ENCODE data around the gene RBM12. TPM values are rescaled to one million over a fixed set of nuclear protein-coding genes. Genes with fewer than 3 reads are reported as not detected.

The RBM12 gene
- total and polyA plus RNA-seq, 2 of the 8 experiments (the other 6 are each of a cell fraction or from before 2014, with no cell fraction given): 187 to 214 TPM

- H2AK5ac ChIP-seq (ENCODE audit: low read depth, low read length): peak overlapping the region; percentile 92; the same call in 1 of the 2 replicates
- no peaks in the 10 kb centered on the region for H3K79me1 ChIP-seq (ENCODE audit: low read depth, low read length)
- no peak overlapping the region for H2BK20ac ChIP-seq (ENCODE audit: low read length)
- peak overlapping the region; percentile 90 to 93 for H3K4me2 ChIP-seq (ENCODE audit: insufficient read depth in 1 of 2, low read depth in 2 of 2, low read length in 2 of 2)
- H3K27me3 ChIP-seq (replicated peaks in 1 of 4; ENCODE audit: control insufficient read depth in 3 of 4, extremely low read depth in 1 of 4, insufficient read depth in 3 of 4, low read length in 3 of 4): no peaks in the 10 kb centered on the region
- H2BK15ac ChIP-seq (ENCODE audit: low read length): no peak overlapping the region
- no peaks in the 10 kb centered on the region; a peak in 1 of 8 replicates for H3K36me3 ChIP-seq (ENCODE audit: control insufficient read depth in 2 of 4, insufficient read depth in 4 of 4, low read length in 3 of 4)
- peak overlapping the region; percentile 94 to 100 (median 99) for H3K9ac ChIP-seq (replicated peaks in 1 of 4; ENCODE audit: extremely low read depth in 1 of 4, low read depth in 3 of 4, low read length in 3 of 4)
- peak overlapping the region; percentile 88 for H4K5ac ChIP-seq (ENCODE audit: insufficient read length, low read depth, low read length)
- peaks cover 9% of the 10 kb centered on the region for H3K23me2 ChIP-seq (ENCODE audit: low read depth, low read length)
- H3K23ac ChIP-seq (ENCODE audit: insufficient read length): peak overlapping the region; percentile 24
- peaks cover 38 to 46% of the 10 kb centered on the region in 2 experiments for H4K20me1 ChIP-seq (replicated peaks in 1 of 2; ENCODE audit: control insufficient read depth in 1 of 2, insufficient read depth in 2 of 2, low read length in 2 of 2)
- no peak overlapping the region for H3K14ac ChIP-seq (ENCODE audit: insufficient read length)
- POLR2A ChIA-PET (ENCODE audit: partially characterized antibody): interaction anchor here (0.6 to 4.7 kb wide), 33 partner anchors 10 to 846 kb away, joined by 3 to 49 read pairs (median 6); partner anchors contain the start of genes ERGIC3, NFS1, RBM39 and ROMO1
- CTCF ChIA-PET (ENCODE audit: partially characterized antibody): interaction anchor here (0.9 to 1.5 kb wide), 3 partner anchors 43 to 47 kb away, joined by 3 to 6 read pairs (median 3); no protein-coding TSS in a partner anchor
- 1% methylated on average over 28 of the region's 28 CpGs; no CpG with 5 or more reads in 1 of the 2 experiments for WGBS, 2 experiments (ENCODE audit: extremely low coverage in 1 of 2, insufficient coverage in 1 of 2, insufficient read length in 1 of 2, insufficient replicate concordance in 2 of 2, low coverage in 1 of 2, low lambda C conversion rate in 2 of 2, missing lambda C conversion rate in 1 of 2)
- H2BK5ac ChIP-seq (ENCODE audit: low read depth, low read length): peak overlapping the region; percentile 96
- H2BK12ac ChIP-seq (ENCODE audit: low read depth, low read length): peak overlapping the region; percentile 89; the same call in 1 of the 2 replicates
- DNase-seq (ENCODE audit: low read depth in 1 of 2, low spot score in 2 of 2): peak in 1 of 2 experiments; percentile 66
- peak overlapping the region; percentile 88 for H3K18ac ChIP-seq (ENCODE audit: extremely low read depth, low read length)
- no peak overlapping the region for H2AFZ ChIP-seq (ENCODE audit: low read length)
- peaks cover 52 to 60% of the 10 kb centered on the region in 2 experiments for H3K79me2 ChIP-seq (ENCODE audit: control insufficient read depth in 1 of 2, insufficient read depth in 2 of 2, low read length in 2 of 2)
- H4K8ac ChIP-seq (ENCODE audit: extremely low read depth, insufficient read depth, low read length): peak overlapping the region; percentile 100
- peak overlapping the region; percentile 97 for H3K56ac ChIP-seq (replicated peaks; ENCODE audit: insufficient read length, low read depth, low read length)
- peak overlapping the region; percentile 76 for H2BK120ac ChIP-seq (replicated peaks; ENCODE audit: low read depth, low read length)
- peaks cover 0 to 7% (median 0%) of the 10 kb centered on the region in 4 experiments; a peak in 3 of 7 replicates for H3K4me1 ChIP-seq (replicated peaks in 1 of 4; ENCODE audit: control insufficient read depth in 3 of 4, insufficient read depth in 4 of 4, low read length in 3 of 4)
- no peak for FAIRE-seq
- peak overlapping the region; percentile 92 to 100 (median 98) for H3K4me3 ChIP-seq (ENCODE audit: extremely low read depth in 1 of 4, insufficient read depth in 2 of 4, low read depth in 3 of 4, low read length in 4 of 4)
- peak overlapping the region; percentile 97 for H4K91ac ChIP-seq (replicated peaks; ENCODE audit: insufficient read length, low read length)
- H3K27ac ChIP-seq (ENCODE audit: low read depth, low read length): peak overlapping the region; percentile 97
- no peaks in the 10 kb centered on the region for H3K9me3 ChIP-seq (ENCODE audit: insufficient read depth in 2 of 2, low read depth in 1 of 2, low read length in 1 of 2)
- peak overlapping the region; percentile 69 for H3K4ac ChIP-seq (replicated peaks; ENCODE audit: insufficient read length, low read depth, low read length)
- TF ChIP-seq TAF7 (optimal IDR thresholded peaks at IDR 0.05; ENCODE audit: borderline replicate concordance, low read depth, low read length) (peak; percentile 19), PHF8 (conservative IDR thresholded peaks at IDR 0.05; ENCODE audit: low read depth, low read length) (no peak), GABPA (IDR thresholded peaks at IDR 0.05; ENCODE audit: borderline replicate concordance, insufficient read depth, low read length) (no peak), BCL11A (IDR thresholded peaks at IDR 0.05; ENCODE audit: low read depth in 2 of 2, low read length in 2 of 2) (no peak), SP4 (IDR thresholded peaks at IDR 0.05; ENCODE audit: low read length) (no peak), NANOG (IDR thresholded peaks at IDR 0.05; ENCODE audit: insufficient read depth, low read depth, low read length, poor library complexity, severe bottlenecking) (no peak), FOSL1 (IDR thresholded peaks at IDR 0.05; ENCODE audit: insufficient read depth, low read depth, low read length) (no peak), HDAC6 (IDR thresholded peaks at IDR 0.05; ENCODE audit: low read depth, low read length) (no peak)
- TF ChIP-seq, protein P1, sequence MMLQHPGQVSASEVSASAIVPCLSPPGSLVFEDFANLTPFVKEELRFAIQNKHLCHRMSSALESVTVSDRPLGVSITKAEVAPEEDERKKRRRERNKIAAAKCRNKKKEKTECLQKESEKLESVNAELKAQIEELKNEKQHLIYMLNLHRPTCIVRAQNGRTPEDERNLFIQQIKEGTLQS (IDR thresholded peaks at IDR 0.05; ENCODE audit: insufficient read depth, low read depth, low read length): no peak
Observed at GRCh38 chr20:35663516-35664465, 909 bp downstream of the RBM12 start.
